Pancreas (tissue), 10 donors: Measurements from ENCODE around the gene IDH3A. TPM values are rescaled to one million over a fixed set of nuclear protein-coding genes. Genes with fewer than 3 reads are reported as not detected.
A peak's percentile ranks its signal among the peaks of the same experiment; 100 is the strongest.

Experiments
- ATAC-seq, 4 donors: fragments of 200-7000 bp; cut with Tn5 transposase; one replicate each; pipeline versions ENCODE4 v1.8.0 to v1.9.1; 2020; ENCODE audit warnings: mild to moderate bottlenecking in 4 of 4, moderate library complexity in 4 of 4
- DNase-seq, 6 donors: peaks; one replicate each; pipeline ENCODE4 v3.0.0-alpha.2; 2020
- FAIRE-seq: peaks from 2 replicates; lab custom pipeline; 2012; peaks lifted over from hg19 to GRCh38; lab: Jason Lieb, UNC
- H3K27ac ChIP-seq, 4 donors: fragments of 200-600 bp; sonication (generic); 1 replicate in 3 of 4; 2 replicates in 1 of 4; pipeline versions ENCODE4 v1.5.0 to v1.8.0; 2020
- H3K27me3 ChIP-seq, 4 donors: fragments of 200-600 bp; one replicate each; pipeline ENCODE4 v1.8.0; 2021
- H3K36me3 ChIP-seq, 3 donors: fragments of 200-600 bp; sonication (generic) in 1 of 3; one replicate each; pipeline versions ENCODE4 v1.5.0 to v1.8.0; 2020 to 2021
- H3K4me1 ChIP-seq, 3 donors: fragments of 200-600 bp; one replicate each; pipeline ENCODE4 v1.8.0; 2021
- H3K4me3 ChIP-seq, 4 donors: fragments of 200-600 bp; sonication (generic) in 2 of 4; one replicate each; pipeline versions ENCODE4 v1.5.0 to v1.8.0; 2020 to 2021
- H3K9me3 ChIP-seq, 4 donors: fragments of 200-600 bp; one replicate each; pipeline ENCODE4 v1.8.0; 2021
- WGBS, 2 donors: extraction: QIAGEN DNeasy Blood & Tissue Kit; methylation state at CpG; one replicate each; pipeline ENCODE4 v1.1.7; 2013; 5-methylcytosine and 5-hydroxymethylcytosine counted together
- intact Hi-C, 3 donors: fragments of 100-400 bp; cut with DNase I; formaldehyde crosslinking; loops; one replicate each; pipeline versions ENCODE4 v1.11.1 to v1.14.2; 2022
- polyA plus RNA-seq, 2 donors: library from polyadenylated mRNA; stranded (reverse); fragments of 200-250 nt; gene quantifications; one replicate each; pipeline ENCODE4 v1.2.3, GENCODE V29; 2013
- total RNA-seq, 6 donors: library from RNA; stranded (reverse); fragmentation: NEBNext Ultra II Directional in 4 of 6; extraction: Animal tissue kit (Norgen Biotek cat#: 25700) in 4 of 6; gene quantifications; one replicate each; pipeline versions ENCODE4 v1.2.1 to v1.2.4, GENCODE V29; 2021 to 2023
- TF ChIP-seq, protein P1 (sequence below), 4 donors: fragments of 200-600 bp; sonication (generic) in 3 of 4; IDR thresholded peaks; one replicate each; pipeline versions ENCODE4 v1.5.0 to v1.8.0; 2021; ENCODE audit warnings: antibody characterized with exemption in 4 of 4
- donor health status: healthy with polysubstance abuse.
- donor health status: DM: no; HTN: no; CAD: no; lungs with moderate emphysema.
- donor health status: DM: no; HTN: no; CAD: no.
- donor health status: control.
- donor health status: control.
- donor health status: Bipolar disorder and iron deficiency.
- donor health status: DM: yes; HTN: yes; CAD: no.
- donor health status: DM: no; HTN: no; CAD: no.
- donor health status: DM: no; HTN: no; CAD: no.
- donor health status: DM: yes; HTN: yes; CAD: no.

The IDH3A gene
- total and polyA plus RNA-seq, 8 donors: 10.2 to 32.1 (median 24.8) TPM

DNA sequence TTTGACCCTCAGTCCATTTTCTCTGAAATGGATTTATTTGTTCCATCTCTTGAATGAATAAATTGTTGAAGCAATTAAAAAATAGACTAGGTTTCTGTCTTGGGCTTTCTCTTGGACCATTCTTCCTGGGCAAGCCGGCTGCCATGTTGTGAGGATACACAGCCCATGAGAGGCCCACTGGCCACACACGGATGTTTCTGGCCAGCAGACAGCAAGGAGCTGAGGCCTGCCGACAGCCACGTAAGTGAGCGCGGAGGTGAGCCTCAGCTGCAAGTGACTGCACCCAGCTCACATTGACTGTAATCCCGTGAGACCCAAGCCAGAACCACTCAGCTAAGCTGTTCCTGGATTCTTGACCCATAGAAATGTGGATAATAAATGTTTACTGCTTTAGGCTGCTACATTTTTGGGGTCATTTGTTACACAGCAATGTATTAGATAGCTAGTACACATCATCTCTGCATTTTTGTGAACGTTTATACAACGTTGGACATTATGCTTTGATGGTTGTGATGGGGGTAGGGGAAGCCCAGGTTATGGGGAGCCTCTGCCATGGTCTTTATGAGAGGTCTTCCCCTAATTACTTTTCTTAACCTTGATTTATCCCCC lies 22.8 kb downstream of the IDH3A start:
- TF ChIP-seq, protein P1, sequence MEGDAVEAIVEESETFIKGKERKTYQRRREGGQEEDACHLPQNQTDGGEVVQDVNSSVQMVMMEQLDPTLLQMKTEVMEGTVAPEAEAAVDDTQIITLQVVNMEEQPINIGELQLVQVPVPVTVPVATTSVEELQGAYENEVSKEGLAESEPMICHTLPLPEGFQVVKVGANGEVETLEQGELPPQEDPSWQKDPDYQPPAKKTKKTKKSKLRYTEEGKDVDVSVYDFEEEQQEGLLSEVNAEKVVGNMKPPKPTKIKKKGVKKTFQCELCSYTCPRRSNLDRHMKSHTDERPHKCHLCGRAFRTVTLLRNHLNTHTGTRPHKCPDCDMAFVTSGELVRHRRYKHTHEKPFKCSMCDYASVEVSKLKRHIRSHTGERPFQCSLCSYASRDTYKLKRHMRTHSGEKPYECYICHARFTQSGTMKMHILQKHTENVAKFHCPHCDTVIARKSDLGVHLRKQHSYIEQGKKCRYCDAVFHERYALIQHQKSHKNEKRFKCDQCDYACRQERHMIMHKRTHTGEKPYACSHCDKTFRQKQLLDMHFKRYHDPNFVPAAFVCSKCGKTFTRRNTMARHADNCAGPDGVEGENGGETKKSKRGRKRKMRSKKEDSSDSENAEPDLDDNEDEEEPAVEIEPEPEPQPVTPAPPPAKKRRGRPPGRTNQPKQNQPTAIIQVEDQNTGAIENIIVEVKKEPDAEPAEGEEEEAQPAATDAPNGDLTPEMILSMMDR (IDR thresholded peaks at IDR 0.05): no peak
- DNase-seq (no peak), FAIRE-seq (no peak), ATAC-seq (no peak)
- Histone ChIP-seq H3K9me3 (no peaks in the 10 kb centered on the region), H3K36me3 (peaks cover 0 to 32% (median 3%) of the 10 kb centered on the region in 3 donors), H3K4me3 (no peak overlapping the region), H3K27me3 (no peaks in the 10 kb centered on the region), H3K4me1 (no peaks in the 10 kb centered on the region), H3K27ac (no peak overlapping the region)
- WGBS, 2 donors: 97% methylated on average over 9 of the region's 9 CpGs
- intact Hi-C loops: no loop called here

DNA sequence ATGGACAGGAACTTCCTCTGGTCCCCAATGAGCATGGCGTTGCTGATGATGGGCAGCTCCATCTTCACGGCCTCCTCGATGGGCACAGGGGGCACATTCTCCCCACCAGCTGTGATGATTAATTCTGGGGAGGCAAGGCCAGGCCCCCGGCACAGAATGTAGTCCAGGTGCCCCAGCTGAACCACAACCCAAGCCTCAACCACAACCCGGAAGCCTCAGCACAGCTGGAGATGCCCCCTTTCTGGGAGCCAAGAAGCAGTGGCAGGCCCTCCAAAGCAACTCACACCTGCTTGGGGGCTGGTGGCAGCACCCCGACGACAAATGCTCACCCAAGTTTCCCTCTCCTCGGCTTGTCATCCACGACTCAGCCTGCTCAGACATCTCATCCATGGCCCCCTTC lies 25.2 kb downstream of the IDH3A start:
- no peak overlapping the region for H3K4me3 ChIP-seq
- FAIRE-seq (no peak), DNase-seq (no peak), ATAC-seq (no peak)
- no peaks in the 10 kb centered on the region for H3K27me3 ChIP-seq
- intact Hi-C loops: no loop called here
- no peaks in the 10 kb centered on the region for H3K9me3 ChIP-seq
- no peaks in the 10 kb centered on the region for H3K4me1 ChIP-seq
- peaks cover 0 to 15% (median 0%) of the 10 kb centered on the region in 3 donors for H3K36me3 ChIP-seq
- H3K27ac ChIP-seq: no peak overlapping the region
- WGBS, 2 donors: 70 to 87% methylated on average over 9 of the region's 9 CpGs
- TF ChIP-seq, protein P1 (IDR thresholded peaks at IDR 0.05): no peak

DNA sequence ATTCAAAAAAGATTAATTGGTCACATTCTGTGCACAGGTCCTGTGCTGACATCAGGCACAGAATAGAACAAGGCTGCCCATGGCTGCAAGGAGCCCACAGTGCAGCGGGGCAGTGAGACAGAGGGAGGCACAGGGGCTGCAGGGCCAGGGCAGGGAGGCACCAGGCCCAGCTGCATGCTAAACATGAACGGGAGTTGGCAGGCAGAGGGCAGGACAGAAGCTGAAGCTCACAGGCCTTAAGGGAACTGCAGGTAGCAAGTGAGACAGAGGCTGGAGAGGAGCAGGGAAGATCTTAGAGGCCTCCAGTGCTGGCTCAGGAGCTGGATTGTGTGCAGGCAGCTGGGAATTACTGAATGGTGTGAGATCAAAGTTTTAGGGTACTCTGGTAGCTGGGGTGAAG lies 26.2 kb downstream of the IDH3A start:
- Histone ChIP-seq H3K36me3 (peaks cover 0 to 6% (median 0%) of the 10 kb centered on the region in 3 donors), H3K27me3 (no peaks in the 10 kb centered on the region), H3K9me3 (no peaks in the 10 kb centered on the region), H3K4me3 (no peak overlapping the region), H3K27ac (no peak overlapping the region), H3K4me1 (no peaks in the 10 kb centered on the region)
- DNase-seq (no peak), ATAC-seq (no peak), FAIRE-seq (no peak)
- intact Hi-C loops: loop anchor here in 1 of 3 donors (5.0 kb wide), 1 partner anchor 67 kb away; no protein-coding TSS in a partner anchor
- TF ChIP-seq, protein P1 (IDR thresholded peaks at IDR 0.05): no peak
- WGBS, 2 donors: 7 to 39% methylated on average over 1 to 2 of the region's 2 CpGs

DNA sequence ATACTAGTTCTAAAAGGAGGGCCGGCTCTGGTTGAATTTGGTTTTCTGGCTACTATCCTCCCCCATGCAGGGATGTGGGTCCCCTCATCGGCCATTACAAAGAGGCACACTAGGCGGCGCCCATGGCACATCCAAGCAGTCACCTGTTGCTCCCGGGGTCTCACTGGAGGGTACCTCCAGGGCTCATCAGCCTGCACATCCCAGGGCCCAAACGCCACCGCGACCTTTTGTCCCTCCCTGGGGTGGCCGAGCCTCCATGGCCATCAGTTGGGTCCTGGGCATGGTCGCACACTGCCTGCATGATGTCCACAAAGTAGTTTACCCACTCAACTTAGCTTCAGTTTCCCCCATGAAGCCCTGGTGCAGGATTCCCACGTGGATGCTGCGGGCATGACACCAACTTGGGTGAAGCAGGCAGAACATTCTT lies 28.3 kb downstream of the IDH3A start:
- no peak overlapping the region for H3K4me3 ChIP-seq
- intact Hi-C loops: loop anchor here in 1 of 3 donors (5.0 kb wide), 1 partner anchor 65 kb away; no protein-coding TSS in a partner anchor
- H3K4me1 ChIP-seq: no peaks in the 10 kb centered on the region
- 16 to 21% methylated on average over 12 of the region's 12 CpGs for WGBS, 2 donors
- no peaks in the 10 kb centered on the region for H3K27me3 ChIP-seq
- H3K36me3 ChIP-seq: no peaks in the 10 kb centered on the region
- FAIRE-seq (no peak), DNase-seq (peak in 3 of 6 donors; percentile 36 to 75 (median 51)), ATAC-seq (peak; percentile 50 to 86 (median 68))
- TF ChIP-seq, protein P1 (IDR thresholded peaks at IDR 0.05): peak; percentile 13 to 48 (median 28)
- no peaks in the 10 kb centered on the region for H3K9me3 ChIP-seq
- H3K27ac ChIP-seq: no peak overlapping the region

DNA sequence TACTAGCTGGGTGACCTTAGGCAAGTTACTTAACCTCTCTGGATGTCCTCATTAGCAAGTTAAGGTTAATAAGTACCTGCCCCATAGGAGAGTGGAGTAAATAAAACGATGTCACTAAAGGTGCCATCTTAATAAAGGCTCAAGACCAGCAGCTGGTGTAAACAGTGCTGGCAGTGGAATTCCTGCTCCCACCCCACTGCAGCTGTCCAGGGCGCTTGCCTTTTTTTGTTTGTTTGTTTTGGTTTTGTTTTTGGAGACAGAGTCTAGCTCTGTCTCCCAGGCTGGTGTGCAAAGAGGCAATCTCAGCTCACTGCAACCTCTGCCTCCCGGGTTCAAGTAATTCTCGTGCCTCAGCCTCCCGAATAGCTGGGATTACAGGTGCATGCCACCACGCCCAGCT lies 28.9 kb downstream of the IDH3A start:
- 72 to 80% methylated on average over 6 of the region's 6 CpGs for WGBS, 2 donors
- intact Hi-C loops: loop anchor here in 1 of 3 donors (5.0 kb wide), 1 partner anchor 64 kb away; no protein-coding TSS in a partner anchor
- DNase-seq (no peak), ATAC-seq (no peak), FAIRE-seq (no peak)
- Histone ChIP-seq H3K4me1 (no peaks in the 10 kb centered on the region), H3K9me3 (no peaks in the 10 kb centered on the region), H3K27me3 (no peaks in the 10 kb centered on the region), H3K36me3 (no peaks in the 10 kb centered on the region), H3K27ac (no peak overlapping the region), H3K4me3 (no peak overlapping the region)
- TF ChIP-seq, protein P1 (IDR thresholded peaks at IDR 0.05): no peak
